Cardiac fibroblast (primary cell): ENCODE results near the gene TPRX1.

Experiments used
- DNase-seq, 2 donors: peaks; one replicate each; pipeline versions ENCODE4 v3.0.0 to v3.0.0-alpha.2; 2010; ENCODE audit warnings: low read depth in 2 of 2
- H3K4me3 ChIP-seq, 2 donors: replicated peaks in 1 of 2; 1 replicate in 1 of 2; 2 replicates in 1 of 2; pipeline ENCODE4 v1.5.1; 2011; ENCODE audit warnings: low read depth in 2 of 2, low read length in 2 of 2, mild to moderate bottlenecking in 2 of 2, moderate library complexity in 1 of 2
- TF ChIP-seq, protein P1 (sequence below): IDR thresholded peaks from one replicate; pipeline ENCODE4 v1.5.1; 2011; ENCODE audit warnings: low read depth, mild to moderate bottlenecking, low read length, inconsistent platforms

The TPRX1 gene

DNA sequence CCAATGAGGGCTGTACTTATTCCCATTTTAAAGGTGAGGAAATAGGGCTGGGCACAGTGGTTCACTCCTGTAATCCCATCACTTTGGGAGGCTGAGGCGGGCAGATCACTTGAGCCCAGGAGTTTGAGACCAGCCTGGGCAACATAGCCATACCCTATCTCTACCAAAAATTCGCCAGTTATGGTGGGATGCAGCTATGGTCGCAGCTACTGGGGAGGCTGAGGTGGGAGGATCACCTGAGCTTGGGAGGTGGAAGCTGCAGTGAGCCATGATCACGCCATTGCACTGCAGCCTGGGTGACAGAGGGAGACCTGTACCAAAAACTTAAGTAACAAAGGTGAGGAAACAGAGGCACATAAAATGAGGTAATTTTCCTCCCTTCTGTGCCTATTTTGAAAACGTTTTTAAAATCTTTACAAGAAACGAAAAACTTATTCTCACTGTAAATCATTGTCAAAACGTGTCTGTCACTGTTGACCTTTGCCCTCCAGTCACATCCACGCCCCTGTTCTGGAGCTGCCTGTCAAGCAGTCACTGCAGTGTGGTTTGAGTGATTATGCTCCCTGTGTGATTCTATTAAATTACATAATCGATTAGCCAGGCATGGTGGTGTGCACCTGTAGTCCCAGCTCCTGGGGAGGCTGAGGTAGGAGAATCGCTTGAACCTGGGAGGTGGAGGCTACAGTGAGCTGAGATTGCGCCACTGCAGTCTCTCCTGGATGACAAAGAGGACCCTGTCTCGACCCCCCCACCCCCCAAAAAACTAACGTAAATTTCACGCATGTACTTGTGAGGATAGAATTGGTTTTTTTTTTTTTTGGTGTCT is 46.5 kb downstream of the TPRX1 start:
- no peak overlapping the region for H3K4me3 ChIP-seq
- TF ChIP-seq, protein P1, sequence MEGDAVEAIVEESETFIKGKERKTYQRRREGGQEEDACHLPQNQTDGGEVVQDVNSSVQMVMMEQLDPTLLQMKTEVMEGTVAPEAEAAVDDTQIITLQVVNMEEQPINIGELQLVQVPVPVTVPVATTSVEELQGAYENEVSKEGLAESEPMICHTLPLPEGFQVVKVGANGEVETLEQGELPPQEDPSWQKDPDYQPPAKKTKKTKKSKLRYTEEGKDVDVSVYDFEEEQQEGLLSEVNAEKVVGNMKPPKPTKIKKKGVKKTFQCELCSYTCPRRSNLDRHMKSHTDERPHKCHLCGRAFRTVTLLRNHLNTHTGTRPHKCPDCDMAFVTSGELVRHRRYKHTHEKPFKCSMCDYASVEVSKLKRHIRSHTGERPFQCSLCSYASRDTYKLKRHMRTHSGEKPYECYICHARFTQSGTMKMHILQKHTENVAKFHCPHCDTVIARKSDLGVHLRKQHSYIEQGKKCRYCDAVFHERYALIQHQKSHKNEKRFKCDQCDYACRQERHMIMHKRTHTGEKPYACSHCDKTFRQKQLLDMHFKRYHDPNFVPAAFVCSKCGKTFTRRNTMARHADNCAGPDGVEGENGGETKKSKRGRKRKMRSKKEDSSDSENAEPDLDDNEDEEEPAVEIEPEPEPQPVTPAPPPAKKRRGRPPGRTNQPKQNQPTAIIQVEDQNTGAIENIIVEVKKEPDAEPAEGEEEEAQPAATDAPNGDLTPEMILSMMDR: no peak
- DNase-seq: no peak

DNA sequence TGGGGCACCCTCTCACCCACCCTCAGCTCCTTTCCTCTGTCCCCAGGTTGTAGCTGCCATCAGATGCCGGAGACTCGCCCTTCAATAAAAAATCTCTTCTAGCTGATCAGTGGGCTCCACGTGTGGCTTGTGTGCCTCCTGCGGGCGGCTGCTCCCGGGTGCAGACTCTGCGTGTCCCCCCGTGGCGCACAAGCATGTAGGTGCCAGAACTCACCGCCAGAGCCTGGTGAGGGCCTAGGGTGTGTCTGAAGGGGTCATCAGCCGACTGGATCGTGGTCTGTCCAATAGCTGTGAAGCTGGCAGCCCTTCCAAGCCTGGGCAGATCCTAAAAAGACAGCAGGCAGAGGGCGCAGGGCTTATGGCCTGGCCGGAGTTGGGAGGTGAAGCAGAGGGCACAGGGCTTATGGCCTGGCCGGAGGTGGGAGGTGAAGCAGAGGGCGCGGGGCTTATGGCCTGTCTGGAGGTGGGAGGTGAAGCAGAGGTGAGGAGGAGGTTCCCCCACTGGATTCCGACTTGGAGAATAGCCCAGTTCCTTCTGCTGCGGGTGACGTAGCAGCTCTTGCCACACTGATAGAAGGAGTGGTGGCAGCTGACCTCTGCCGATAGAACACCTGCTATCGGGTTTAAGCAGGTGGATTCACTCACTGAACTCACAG is 47.3 kb downstream of the TPRX1 start:
- TF ChIP-seq, protein P1: no peak
- H3K4me3 ChIP-seq: no peak overlapping the region
- no peak for DNase-seq

DNA sequence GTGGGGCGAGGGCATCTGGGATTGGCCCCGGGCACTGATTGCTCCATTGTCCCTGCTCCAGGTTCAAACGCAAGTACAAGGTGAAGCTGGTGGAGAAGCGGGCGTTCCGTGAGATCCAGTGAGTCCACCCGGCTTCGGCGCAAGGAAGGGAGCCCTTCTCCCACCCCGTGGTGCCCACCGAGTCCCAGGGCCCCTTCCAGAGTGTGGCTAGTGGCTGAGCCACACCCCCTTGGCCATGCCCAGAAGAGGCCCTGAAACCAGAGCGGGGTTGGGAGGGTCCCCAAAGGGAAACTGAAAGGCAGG is 47.8 kb downstream of the TPRX1 start:
- DNase-seq: no peak
- TF ChIP-seq, protein P1: no peak
- H3K4me3 ChIP-seq: no peak overlapping the region

DNA sequence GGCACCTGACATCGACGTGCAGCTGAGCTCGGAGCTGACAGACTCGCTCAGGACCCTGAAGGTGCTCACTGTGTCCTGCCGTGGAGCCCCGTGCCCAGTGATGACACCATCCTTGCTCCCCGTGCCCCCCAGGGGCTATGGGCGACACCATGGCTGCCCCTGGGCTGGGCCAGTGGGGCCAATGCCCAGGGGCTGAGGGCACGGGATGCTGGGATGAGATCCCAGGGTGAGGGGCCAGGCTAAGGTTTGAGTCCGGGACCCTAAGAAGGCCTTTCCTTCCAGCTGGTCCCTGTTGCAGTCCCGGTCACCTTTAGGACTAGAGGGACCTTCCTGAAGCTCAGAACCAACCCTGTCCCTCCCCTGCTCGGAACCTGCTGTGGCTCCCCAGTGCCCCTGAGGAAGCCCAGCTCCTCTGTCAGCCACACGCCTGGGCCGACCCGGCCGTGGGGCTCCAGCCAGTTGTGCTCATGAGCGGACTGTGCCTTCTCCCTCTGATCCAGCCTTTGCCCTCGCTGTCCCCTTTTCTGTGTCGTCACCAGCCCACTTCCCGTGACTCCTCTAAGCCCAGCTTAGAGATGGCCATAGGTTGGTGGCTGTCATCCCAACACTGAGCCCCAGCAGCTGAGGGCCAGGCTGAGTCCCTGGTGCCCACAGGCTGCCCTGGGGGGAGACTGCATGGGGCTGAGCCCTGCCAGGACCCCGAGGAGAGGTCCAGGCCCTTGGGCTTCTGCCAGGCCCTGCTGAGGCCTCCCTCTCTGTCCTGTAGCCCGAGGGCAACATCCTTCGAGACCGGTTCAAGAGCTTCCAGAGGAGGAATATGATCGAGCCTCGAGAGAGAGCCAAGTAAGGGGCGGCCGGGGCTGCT is 48.4 kb downstream of the TPRX1 start:
- TF ChIP-seq, protein P1: no peak
- DNase-seq: no peak
- H3K4me3 ChIP-seq: no peak overlapping the region

DNA sequence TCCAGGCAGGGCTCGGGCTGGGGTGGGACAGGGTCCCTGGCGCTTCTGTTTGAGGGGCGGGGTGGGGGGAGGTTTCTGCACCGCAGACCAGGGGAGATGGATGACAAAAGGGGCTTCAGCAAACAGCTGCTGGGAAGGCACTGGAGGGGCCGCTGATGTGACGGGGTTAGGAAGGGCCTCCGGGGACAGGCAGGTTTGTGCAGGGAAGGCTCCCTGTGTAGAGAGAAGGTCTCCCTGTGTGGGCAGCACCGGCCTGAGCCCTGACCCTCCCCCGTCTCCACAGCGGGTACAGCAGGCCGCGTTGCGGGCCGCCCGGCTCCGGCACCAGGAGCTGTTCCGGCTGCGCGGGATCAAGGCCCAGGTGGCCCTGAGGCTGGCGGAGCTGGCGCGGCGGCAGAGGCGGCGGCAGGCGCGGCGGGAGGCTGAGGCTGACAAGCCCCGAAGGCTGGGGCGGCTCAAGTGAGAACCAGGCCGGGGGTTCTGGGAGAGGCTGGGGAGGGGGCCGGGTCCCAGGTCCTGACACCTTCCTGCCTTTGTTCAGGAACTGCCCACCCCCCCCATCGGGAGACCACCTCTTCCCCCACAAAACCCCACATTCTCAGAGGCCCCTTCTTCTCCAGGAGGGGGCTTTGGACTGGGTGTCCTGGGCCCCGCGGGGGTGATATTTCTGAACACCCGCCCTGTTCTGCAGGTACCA is 49.1 kb downstream of the TPRX1 start:
- TF ChIP-seq, protein P1: no peak
- H3K4me3 ChIP-seq: no peak overlapping the region

More for the DNA sequence above, 49.1 kb downstream of the TPRX1 start:
- no peak for DNase-seq
